PFSK-1 (cell line): Measurements from ENCODE around the gene PACS2.

Source experiments
- FOXP2 ChIP-seq: optimal IDR thresholded peaks from 2 replicates; pipeline ENCODE3; 2011; ENCODE audit warnings: borderline replicate concordance, control low read depth, inconsistent platforms; ENCODE audit not compliant: insufficient read depth; ENCODE audit errors: extremely low read length, extremely low read depth
- POLR2AphosphoS5 ChIP-seq: IDR thresholded peaks from 2 replicates; pipeline ENCODE4 v1.6.1; 2012; ENCODE audit warnings: low read depth, mild to moderate bottlenecking, control low read depth, low read length, moderate library complexity
- REST ChIP-seq, 2 experiments: IDR thresholded peaks; 2 replicates each; pipeline versions ENCODE4 v1.6.1 to v1.8.0; 2011 to 2012; ENCODE audit warnings: low read depth in 2 of 2, low read length in 2 of 2, control low read depth in 1 of 2, inconsistent platforms in 1 of 2, mild to moderate bottlenecking in 1 of 2, moderate library complexity in 1 of 2; ENCODE audit not compliant: insufficient read depth in 1 of 2
- SIN3A ChIP-seq: IDR thresholded peaks from 2 replicates; pipeline ENCODE4 v1.6.1; 2012; ENCODE audit warnings: mild to moderate bottlenecking, low read length, moderate library complexity, borderline replicate concordance; ENCODE audit not compliant: insufficient read depth
- TAF1 ChIP-seq: IDR thresholded peaks from 2 replicates; pipeline ENCODE4 v1.6.1; 2012; ENCODE audit warnings: low read length, control low read depth, borderline replicate concordance; ENCODE audit not compliant: insufficient read depth

- TF ChIP-seq POLR2AphosphoS5 (no peak), TAF1 (no peak), FOXP2 (no peak), SIN3A (no peak), REST (IDR thresholded peaks at IDR 0.05; ENCODE audit: insufficient read depth in 1 of 2, low read depth in 2 of 2, low read length in 2 of 2) (no peak)
Observed at GRCh38 chr14:105382343-105383082, 68.0 kb downstream of the PACS2 start.
